HUES6 (cell line): ENCODE data around the gene PPIP5K2.
"Not testable (repeated sequence)": the region's sequence is repeated elsewhere in the genome, so short reads cannot be mapped to it uniquely, and the experiment has no call there.

ENCODE experiments used
- H3K27ac ChIP-seq: 2 replicates; pipeline ENCODE4 v1.7.0; 2013; ENCODE audit warnings: low read depth, mild to moderate bottlenecking, low read length, inconsistent platforms
- H3K27me3 ChIP-seq: 2 replicates; pipeline ENCODE4 v1.6.1; 2013; ENCODE audit warnings: low read length; ENCODE audit not compliant: control insufficient read depth, insufficient read depth
- H3K36me3 ChIP-seq: 2 replicates; pipeline ENCODE4 v1.6.1; 2013; ENCODE audit warnings: low read length; ENCODE audit not compliant: control insufficient read depth, insufficient read depth
- H3K4me1 ChIP-seq: 2 replicates; pipeline ENCODE4 v1.6.1; 2013; ENCODE audit warnings: low read length; ENCODE audit not compliant: control insufficient read depth, insufficient read depth
- H3K4me3 ChIP-seq: 2 replicates; pipeline ENCODE4 v1.5.1; 2013; ENCODE audit warnings: low read depth, low read length
- H3K9ac ChIP-seq: one replicate; pipeline ENCODE4 v1.6.1; 2013; ENCODE audit warnings: mild to moderate bottlenecking, low read length
- H3K9me3 ChIP-seq: 2 replicates; pipeline ENCODE4 v1.6.1; 2013; ENCODE audit warnings: low read depth, low read length; ENCODE audit not compliant: control insufficient read depth, insufficient read depth

Gene PPIP5K2

GRCh38 chr5:103119765-103120606 lies at the start of gene PPIP5K2, which contains the start of gene GIN1:
TSS of gene PPIP5K2 (plus strand) at chr5:103120301. CDS start at chr5:103129590, 9,289 bp downstream.
TSS of gene GIN1 (minus strand) at chr5:103120138. CDS start at chr5:103108707, 11,431 bp downstream.
- no peaks in the 10 kb centered on the region for H3K27me3 ChIP-seq
- peak within 1 kb of the TSS; percentile 94 for H3K27ac ChIP-seq
- no peaks in the 10 kb centered on the region for H3K9me3 ChIP-seq
- peak within 1 kb of the TSS; percentile 97 for H3K9ac ChIP-seq
- peak within 1 kb of the TSS; percentile 97 for H3K4me3 ChIP-seq
- H3K4me1 ChIP-seq = peaks cover 4% of the 10 kb centered on the region; the same call in 1 of the 2 replicates
- no peaks in the 10 kb centered on the region for H3K36me3 ChIP-seq

GRCh38 chr5:103073500-103073899 lies 46.6 kb upstream of the PPIP5K2 start:
- H3K9me3 ChIP-seq = peaks cover 32% of the 10 kb centered on the region
- H3K27me3 ChIP-seq, H3K4me3 ChIP-seq: not testable (repeated sequence)

GRCh38 chr5:103075442-103075841 lies 44.7 kb upstream of the PPIP5K2 start:
- no peak overlapping the region for H3K27ac ChIP-seq
- H3K9ac ChIP-seq = no peak overlapping the region
- H3K27me3 ChIP-seq = no peaks in the 10 kb centered on the region
- H3K36me3 ChIP-seq = no peaks in the 10 kb centered on the region
- H3K4me3 ChIP-seq = no peak overlapping the region
- no peaks in the 10 kb centered on the region for H3K4me1 ChIP-seq
- peaks cover 50% of the 10 kb centered on the region for H3K9me3 ChIP-seq

More at GRCh38 chr5:103073500-103073899, 46.6 kb upstream of the PPIP5K2 start:
- H3K9ac ChIP-seq, H3K27ac ChIP-seq, H3K36me3 ChIP-seq, H3K4me1 ChIP-seq: not testable (repeated sequence)

DNA sequence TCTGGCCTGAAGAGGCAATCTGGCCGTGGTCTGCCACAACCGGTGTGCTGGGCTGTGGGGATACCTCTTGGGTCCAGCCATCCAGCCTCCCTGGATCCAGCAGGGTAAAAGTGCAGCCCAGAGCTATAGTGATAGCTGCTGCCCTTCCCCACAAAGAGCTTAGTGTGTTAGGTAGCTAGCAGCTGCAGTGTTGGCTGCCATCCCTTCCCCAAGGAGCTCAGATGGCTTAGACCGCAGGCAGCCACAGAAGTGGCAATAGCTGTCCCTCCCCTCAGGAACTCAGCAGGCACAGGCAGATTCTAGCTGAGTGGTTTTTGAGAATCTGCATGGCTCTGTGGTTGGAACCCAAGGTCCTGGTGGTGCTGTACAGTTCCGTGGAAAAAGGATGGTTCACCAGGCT lies 40.3 kb upstream of the PPIP5K2 start:
- peaks cover 42% of the 10 kb centered on the region for H3K9me3 ChIP-seq

DNA sequence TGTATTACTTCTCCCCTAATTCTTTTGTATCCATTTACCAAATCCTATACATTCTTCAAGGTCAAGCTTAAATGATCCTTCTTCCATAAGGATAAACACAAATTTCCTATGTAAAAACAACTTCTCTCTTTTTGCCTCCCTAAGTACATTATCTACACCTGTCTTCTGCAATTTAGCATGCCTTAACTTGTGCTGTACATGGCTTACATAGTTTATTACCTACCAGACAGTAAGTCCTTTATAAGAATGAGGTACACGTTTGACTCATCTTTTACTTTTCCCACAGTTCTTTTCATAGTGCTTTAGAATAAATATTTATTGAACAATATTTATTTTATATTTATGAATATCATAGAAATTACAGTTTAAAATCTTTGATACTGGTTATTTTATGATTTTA lies 33.6 kb upstream of the PPIP5K2 start:
- Histone ChIP-seq H3K4me1 (no peaks in the 10 kb centered on the region), H3K9ac (no peak overlapping the region), H3K4me3 (no peak overlapping the region), H3K36me3 (peaks cover 11% of the 10 kb centered on the region), H3K27me3 (no peaks in the 10 kb centered on the region), H3K9me3 (no peaks in the 10 kb centered on the region), H3K27ac (no peak overlapping the region)

More for the DNA sequence above, 40.3 kb upstream of the PPIP5K2 start:
- Histone ChIP-seq H3K9ac (no peak overlapping the region), H3K27ac (no peak overlapping the region), H3K4me3 (no peak overlapping the region), H3K27me3 (no peaks in the 10 kb centered on the region), H3K4me1 (no peaks in the 10 kb centered on the region), H3K36me3 (0 out of 2 replicates have a peak, but pooled peaks cover 3% of the 10 kb centered on the region)

DNA sequence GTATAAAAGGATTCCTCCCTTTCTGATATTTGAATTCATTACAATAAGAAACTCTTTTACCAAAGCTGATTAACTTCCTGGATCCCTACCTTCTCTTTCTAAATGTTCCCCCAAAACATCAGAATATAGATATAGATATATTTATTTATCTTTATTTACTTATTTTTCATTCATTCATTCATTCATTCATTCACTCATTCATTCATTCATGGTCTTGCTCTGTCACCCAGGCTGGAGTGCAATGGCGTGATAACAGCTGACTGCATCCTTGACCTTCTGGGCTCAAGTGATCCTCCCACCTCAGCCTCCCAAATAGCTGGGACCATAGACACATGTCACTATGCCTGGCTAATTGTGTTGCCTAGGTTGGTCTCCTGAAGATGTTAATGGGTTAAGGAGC lies 30.8 kb upstream of the PPIP5K2 start:
- Histone ChIP-seq H3K27ac (no peak overlapping the region), H3K27me3 (no peaks in the 10 kb centered on the region), H3K9ac (no peak overlapping the region), H3K9me3 (no peaks in the 10 kb centered on the region), H3K36me3 (peaks cover 14% of the 10 kb centered on the region), H3K4me1 (no peaks in the 10 kb centered on the region), H3K4me3 (no peak overlapping the region)

DNA sequence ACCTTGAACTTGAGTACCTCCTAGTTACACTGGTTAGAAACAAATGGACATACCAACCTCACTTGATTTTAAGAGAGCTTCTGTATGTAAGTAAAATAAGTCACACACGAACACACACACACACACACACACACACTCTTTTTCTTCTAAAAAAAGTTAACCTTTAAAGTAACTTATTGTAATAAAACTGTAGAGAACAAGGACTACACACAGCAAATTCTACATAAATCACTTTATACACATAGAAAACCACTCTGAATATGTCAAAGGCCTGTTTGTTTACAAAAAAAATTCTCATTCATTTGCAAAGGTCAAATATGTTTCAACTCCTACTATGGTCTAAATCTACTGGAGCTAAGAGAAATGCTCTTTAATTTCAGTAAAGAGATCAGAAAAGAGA lies 29.3 kb upstream of the PPIP5K2 start:
- Histone ChIP-seq H3K36me3 (peaks cover 10% of the 10 kb centered on the region), H3K4me1 (no peaks in the 10 kb centered on the region), H3K9me3 (no peaks in the 10 kb centered on the region), H3K9ac (no peak overlapping the region), H3K4me3 (no peak overlapping the region), H3K27ac (no peak overlapping the region), H3K27me3 (no peaks in the 10 kb centered on the region)

GRCh38 chr5:103092676-103093075 lies 27.4 kb upstream of the PPIP5K2 start:
- Histone ChIP-seq H3K4me1 (no peaks in the 10 kb centered on the region), H3K27me3 (no peaks in the 10 kb centered on the region), H3K9ac (no peak overlapping the region), H3K9me3 (no peaks in the 10 kb centered on the region), H3K36me3 (peaks cover 3% of the 10 kb centered on the region; the same call in 1 of the 2 replicates), H3K4me3 (no peak overlapping the region), H3K27ac (no peak overlapping the region)

DNA sequence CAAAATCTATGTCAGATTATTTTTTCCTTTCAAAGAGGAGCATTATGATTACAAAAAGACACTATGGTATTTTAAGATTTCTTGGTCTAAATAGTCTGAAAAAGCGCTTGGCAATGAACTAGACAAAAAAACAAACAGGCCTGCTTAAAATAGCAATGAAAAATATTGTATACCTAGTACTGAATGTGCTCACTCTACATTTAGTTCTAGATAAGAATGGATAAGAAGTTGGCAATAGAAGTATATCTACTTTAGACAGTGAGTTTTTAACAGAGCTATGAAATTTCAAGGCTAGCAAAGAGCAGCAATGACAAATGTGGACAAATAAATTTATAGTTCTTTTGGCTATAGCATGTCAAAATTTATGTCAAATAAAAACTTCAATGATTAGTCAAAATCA lies 26.4 kb upstream of the PPIP5K2 start:
- H3K4me1 ChIP-seq = no peaks in the 10 kb centered on the region
- H3K36me3 ChIP-seq = peaks cover 3% of the 10 kb centered on the region; the same call in 1 of the 2 replicates
- H3K27ac ChIP-seq = no peak overlapping the region
- H3K9ac ChIP-seq = no peak overlapping the region
- no peaks in the 10 kb centered on the region for H3K27me3 ChIP-seq
- H3K4me3 ChIP-seq = no peak overlapping the region
- no peaks in the 10 kb centered on the region for H3K9me3 ChIP-seq

- Histone ChIP-seq H3K36me3 (peaks cover 3% of the 10 kb centered on the region; the same call in 1 of the 2 replicates), H3K4me1 (no peaks in the 10 kb centered on the region), H3K9ac (no peak overlapping the region), H3K4me3 (no peak overlapping the region), H3K27ac (no peak overlapping the region), H3K27me3 (no peaks in the 10 kb centered on the region), H3K9me3 (no peaks in the 10 kb centered on the region)
These were observed 25.4 kb upstream of the PPIP5K2 start for GRCh38 chr5:103094737-103095136.

DNA sequence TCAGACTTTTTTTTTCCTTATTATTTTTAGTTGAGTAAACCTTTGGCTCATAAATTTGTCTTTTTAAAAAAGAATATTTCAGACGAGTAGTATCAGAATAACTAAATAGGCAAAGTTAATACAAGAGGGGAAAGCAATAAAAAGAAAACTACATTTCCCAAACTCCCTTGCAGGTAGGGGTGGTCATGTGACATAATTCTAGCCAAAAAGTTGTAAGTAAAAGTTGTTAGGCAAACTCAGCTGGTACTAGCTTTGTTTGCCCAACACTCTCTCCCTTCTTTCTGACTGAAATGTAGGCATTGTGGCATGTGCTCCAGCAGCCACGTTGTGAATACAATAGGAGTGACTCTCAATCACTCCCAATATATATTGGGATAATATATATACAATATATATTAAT lies 21.1 kb upstream of the PPIP5K2 start:
- no peak overlapping the region for H3K9ac ChIP-seq
- no peaks in the 10 kb centered on the region for H3K27me3 ChIP-seq
- no peak overlapping the region for H3K4me3 ChIP-seq
- peaks cover 5% of the 10 kb centered on the region; the same call in 1 of the 2 replicates for H3K36me3 ChIP-seq
- no peak overlapping the region for H3K27ac ChIP-seq
- no peaks in the 10 kb centered on the region for H3K4me1 ChIP-seq
- no peaks in the 10 kb centered on the region for H3K9me3 ChIP-seq
